Naive B cell (primary cell): Measurements from ENCODE around the gene SKP1. TPM values are rescaled to one million over a fixed set of nuclear protein-coding genes. Genes with fewer than 3 reads are reported as not detected.
A peak's percentile ranks its signal among the peaks of the same experiment; 100 is the strongest.

Experiments used
- ATAC-seq, 2 donors: fragments of 150-1000 bp; cut with Tn5 transposase; 2 replicates each; pipeline ENCODE4 v1.10.0; 2021; ENCODE audit warnings: low read depth in 2 of 2, mild to moderate bottlenecking in 2 of 2, moderate library complexity in 2 of 2
- DNase-seq: peaks from one replicate; pipeline ENCODE4 v3.0.0; 2022
- H3K27ac Mint-ChIP-seq, 6 donors: one replicate each; pipeline ENCODE4 v1.8.0; 2020 to 2022; ENCODE audit warnings: mild to moderate bottlenecking in 6 of 6, mixed read lengths in 6 of 6, moderate library complexity in 5 of 6, inconsistent platforms in 2 of 6
- H3K27me3 Mint-ChIP-seq, 3 donors: one replicate each; pipeline ENCODE4 v1.8.0; 2021 to 2022; ENCODE audit warnings: mixed read lengths in 3 of 3, mild to moderate bottlenecking in 1 of 3
- H3K36me3 Mint-ChIP-seq, 2 donors: one replicate each; pipeline ENCODE4 v1.8.0; 2020 to 2022; ENCODE audit warnings: mixed read lengths in 2 of 2, inconsistent platforms in 1 of 2, mild to moderate bottlenecking in 1 of 2
- H3K4me1 Mint-ChIP-seq, 3 donors: one replicate each; pipeline ENCODE4 v1.8.0; 2020 to 2022; ENCODE audit warnings: mixed read lengths in 3 of 3, inconsistent platforms in 1 of 3, mild to moderate bottlenecking in 1 of 3, moderate library complexity in 1 of 3
- H3K4me3 Mint-ChIP-seq, 8 donors: one replicate each; pipeline ENCODE4 v1.8.0; 2020 to 2022; ENCODE audit warnings: mild to moderate bottlenecking in 8 of 8, mixed read lengths in 8 of 8, moderate library complexity in 8 of 8, inconsistent platforms in 2 of 8
- H3K9me3 Mint-ChIP-seq, 7 donors: one replicate each; pipeline ENCODE4 v1.8.0; 2020 to 2022; ENCODE audit warnings: mixed read lengths in 7 of 7, mild to moderate bottlenecking in 5 of 7, inconsistent platforms in 2 of 7, moderate library complexity in 1 of 7
- polyA plus RNA-seq, 6 donors: library from polyadenylated mRNA; unstranded; fragments of 300-500 nt; fragmentation: Illumina TruSeq; gene quantifications; one replicate each; pipeline ENCODE4 v1.2.3, GENCODE V29; 2021; ENCODE audit warnings: low read depth in 6 of 6

The SKP1 gene
- polyA plus RNA-seq, 6 donors from 2014 or later = 1,058 to 1,567 (median 1,113) TPM

DNA sequence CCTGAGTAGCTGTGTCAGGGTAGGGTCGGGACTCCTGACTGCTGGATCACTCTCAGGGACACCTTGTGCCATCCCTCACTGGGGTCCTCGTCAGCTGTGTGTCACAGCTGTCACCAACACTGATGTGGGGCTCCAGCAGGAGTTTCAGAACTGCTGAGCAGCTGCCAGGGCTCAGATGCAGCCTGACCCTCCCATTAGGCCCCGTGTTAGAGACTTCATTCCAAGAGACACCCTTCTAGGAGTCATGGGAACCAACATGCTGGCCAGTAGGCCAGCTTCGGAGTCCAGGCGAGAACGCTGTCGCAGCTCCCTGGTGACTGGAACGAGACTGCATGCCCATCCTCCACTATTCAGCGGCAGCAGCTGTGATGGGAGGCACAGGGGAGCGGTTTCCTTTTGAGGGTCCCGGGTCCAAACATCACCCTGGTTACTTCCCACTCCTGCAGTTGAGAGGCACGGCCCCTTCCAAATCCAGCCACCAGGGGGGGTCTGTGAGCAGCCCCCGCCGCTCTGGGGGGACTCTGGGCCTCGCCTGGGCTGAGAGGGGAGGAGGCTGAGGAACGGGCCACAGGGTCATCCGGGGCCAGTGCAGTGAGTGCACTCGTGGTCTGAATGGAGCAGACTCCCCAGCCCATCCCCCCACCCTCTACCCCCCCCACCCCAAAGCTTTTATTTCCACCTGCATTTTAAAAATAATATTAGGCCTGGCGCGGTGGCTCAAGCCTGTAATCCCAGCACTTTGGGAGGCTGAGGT is 74.9 kb downstream of the SKP1 start:
- H3K4me3 Mint-ChIP-seq = peak overlapping the region in 3 of 8 donors; percentile 16 to 44 (median 42)
- peak overlapping the region in 2 of 6 donors; percentile 34 to 56 for H3K27ac Mint-ChIP-seq
- peaks cover 20 to 39% (median 32%) of the 10 kb centered on the region in 3 donors for H3K4me1 Mint-ChIP-seq
- ATAC-seq (peak; percentile 46 to 67), DNase-seq (peak; percentile 71)
- H3K27me3 Mint-ChIP-seq = no peaks in the 10 kb centered on the region
- no peaks in the 10 kb centered on the region for H3K9me3 Mint-ChIP-seq
- H3K36me3 Mint-ChIP-seq = no peaks in the 10 kb centered on the region

DNA sequence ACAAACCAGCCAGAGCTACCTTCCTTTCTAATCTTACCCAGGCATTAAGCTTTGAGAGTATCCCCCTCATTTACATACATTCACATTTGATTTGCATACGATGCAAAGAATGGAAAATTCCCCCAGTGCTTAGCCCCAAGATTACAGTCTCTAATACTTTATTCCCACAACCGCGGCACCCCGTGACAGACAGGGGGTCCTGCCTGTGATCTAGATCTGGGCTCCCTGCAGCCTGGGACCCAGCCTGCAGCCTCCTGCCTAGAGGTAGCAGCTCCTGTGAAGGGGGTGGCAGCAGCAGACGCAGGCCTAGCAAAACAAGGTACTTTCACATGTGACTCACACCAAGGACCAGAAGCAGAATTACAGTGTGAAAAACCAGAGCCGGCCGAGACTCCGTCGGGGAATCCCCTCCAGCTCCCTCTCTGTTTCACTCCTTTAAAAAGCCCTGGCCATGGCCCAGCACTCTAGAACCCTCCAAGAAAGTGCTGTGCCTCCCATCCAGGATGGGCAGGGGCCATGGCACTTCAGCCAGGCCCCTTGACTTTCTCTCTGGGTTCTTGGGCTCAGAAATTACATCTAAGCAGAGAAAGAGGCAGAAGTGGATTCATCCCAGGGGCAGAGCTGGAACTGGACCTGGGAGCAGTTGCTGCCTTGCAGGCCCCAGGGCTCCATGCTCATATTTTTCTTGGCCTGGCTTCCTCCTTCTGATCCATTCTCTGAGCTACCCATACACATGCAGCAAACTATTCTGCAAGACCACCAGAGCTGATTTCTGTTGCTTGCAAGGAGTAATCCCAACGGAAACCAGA is 76.3 kb downstream of the SKP1 start:
- ATAC-seq = peak; percentile 79 to 85
- H3K4me1 Mint-ChIP-seq = peaks cover 20 to 39% (median 32%) of the 10 kb centered on the region in 3 donors
- no peaks in the 10 kb centered on the region for H3K9me3 Mint-ChIP-seq

GRCh38 chr5:134099939-134100282 is 76.8 kb downstream of the SKP1 start:
- H3K27ac Mint-ChIP-seq = peak overlapping the region; percentile 83 to 99 (median 95)
- peaks cover 20 to 39% (median 32%) of the 10 kb centered on the region in 3 donors for H3K4me1 Mint-ChIP-seq
- peak overlapping the region in 7 of 8 donors; percentile 5 to 90 (median 71) for H3K4me3 Mint-ChIP-seq

More for the DNA sequence above, 76.3 kb downstream of the SKP1 start:
- Mint-ChIP-seq H3K36me3 (no peaks in the 10 kb centered on the region), H3K27me3 (no peaks in the 10 kb centered on the region), H3K4me3 (peak overlapping the region; percentile 15 to 90 (median 77)), H3K27ac (peak overlapping the region; percentile 83 to 99 (median 95))
- peak; percentile 74 for DNase-seq

DNA sequence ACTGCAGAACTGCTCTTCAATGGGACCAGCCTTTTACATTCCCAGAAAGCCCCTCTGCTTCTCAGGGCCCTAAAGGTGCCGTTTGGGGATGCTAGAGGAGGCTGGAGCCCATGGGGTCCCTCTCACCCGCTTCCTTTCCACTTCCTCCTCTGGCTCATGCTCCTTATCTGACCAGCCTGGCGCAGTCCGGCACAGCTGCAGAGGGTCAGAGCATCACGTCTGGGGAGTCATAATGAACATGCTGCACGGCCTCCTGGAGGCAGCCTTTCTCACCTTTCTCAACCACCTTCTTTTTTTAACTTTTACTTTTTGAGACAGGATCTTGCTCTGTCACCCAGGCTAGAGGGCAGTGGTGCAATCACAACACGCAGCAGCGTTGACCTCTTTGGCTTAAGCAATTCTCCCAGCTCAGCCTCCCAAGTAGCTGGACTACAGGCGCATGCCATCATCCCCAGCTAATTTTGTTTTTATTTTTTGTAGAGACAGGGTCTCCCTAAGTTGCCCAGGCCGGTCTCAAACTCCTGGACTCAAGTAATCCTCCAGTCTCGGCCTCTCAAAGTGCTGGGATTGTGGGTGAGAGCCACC is 77.4 kb downstream of the SKP1 start:
- Mint-ChIP-seq H3K27ac (peak overlapping the region in 5 of 6 donors; percentile 83 to 99 (median 98)), H3K9me3 (no peaks in the 10 kb centered on the region), H3K4me3 (peak overlapping the region in 6 of 8 donors; percentile 48 to 83 (median 68)), H3K4me1 (peaks cover 20 to 39% (median 32%) of the 10 kb centered on the region in 3 donors), H3K27me3 (no peaks in the 10 kb centered on the region), H3K36me3 (no peaks in the 10 kb centered on the region)
- no peak for ATAC-seq
- DNase-seq = no peak

More at GRCh38 chr5:134099939-134100282, 76.8 kb downstream of the SKP1 start:
- DNase-seq (no peak), ATAC-seq (peak; percentile 1 to 6)
- no peaks in the 10 kb centered on the region for H3K9me3 Mint-ChIP-seq
- no peaks in the 10 kb centered on the region for H3K27me3 Mint-ChIP-seq
- H3K36me3 Mint-ChIP-seq = no peaks in the 10 kb centered on the region

Other genes with a start within 250 kb of the SKP1 start
- gene C5orf15, start 208.3 kb downstream of the SKP1 start, polyA plus RNA-seq = 10 to 100 TPM; 37.2 to 44.3 (median 41.2) TPM
- gene VDAC1, start 172.0 kb downstream of the SKP1 start, polyA plus RNA-seq = 10 to 100 TPM; 76.4 to 88.7 (median 79.2) TPM
- gene TCF7, start 62.3 kb downstream of the SKP1 start, polyA plus RNA-seq = 1 to 10 TPM in 5 of 6 donors, under 1 TPM in 1; 0.34 to 3.7 (median 2.4) TPM
- gene PPP2CA, start 49.1 kb upstream of the SKP1 start, polyA plus RNA-seq = 100 to 1,000 TPM; 182 to 213 (median 190) TPM
- gene CDKL3, start 190.2 kb upstream of the SKP1 start, polyA plus RNA-seq = 1 to 10 TPM in 2 of 6 donors, not detected in 4; 1.8 to 9.5 TPM
- 10 to 100 TPM; 58.2 to 96.5 (median 77.7) TPM for gene UBE2B, start 194.6 kb upstream of the SKP1 start, polyA plus RNA-seq
- 10 to 100 TPM; 32.4 to 55.2 (median 37.0) TPM for gene CDKN2AIPNL, start 234.9 kb upstream of the SKP1 start, polyA plus RNA-seq